ENCODE data around the gene KCNE4. TPM values are rescaled to one million over a fixed set of nuclear protein-coding genes. Genes with fewer than 3 reads are reported as not detected.
A peak's percentile ranks its signal among the peaks of the same experiment; 100 is the strongest.

KCNE4 gene
- total RNA-seq, 1 donor: 37.6 TPM

DNA sequence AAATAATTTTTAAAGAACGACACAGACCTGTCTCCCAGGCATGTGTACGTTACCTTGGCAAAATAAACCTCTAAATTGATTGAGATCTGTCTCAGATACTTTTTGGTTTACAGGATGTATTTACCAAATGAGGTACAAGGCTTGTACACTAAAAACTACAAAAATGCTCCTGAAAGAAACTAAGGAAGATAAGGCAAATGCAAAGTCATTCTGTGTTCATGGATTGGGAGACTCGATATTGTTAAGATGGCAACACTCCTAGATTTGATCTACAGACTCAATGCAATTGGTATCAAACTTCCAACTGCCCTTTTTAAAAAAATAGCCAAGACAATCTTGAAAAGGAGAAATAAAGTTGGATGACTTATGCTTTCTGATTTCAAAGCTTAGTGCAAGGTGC is 11.5 kb upstream of the KCNE4 start:
- Histone ChIP-seq H4K20me1 (ENCODE audit: insufficient read depth, low read length) (no peaks in the 10 kb centered on the region), H3K36me3 (ENCODE audit: insufficient read depth, low read length) (no peaks in the 10 kb centered on the region), H3K4me1 (ENCODE audit: insufficient read depth, low read length) (peaks cover 27% of the 10 kb centered on the region), H3K27ac (ENCODE audit: low read depth, low read length) (peak overlapping the region; percentile 86), H3K27me3 (ENCODE audit: insufficient read depth, low read length) (no peaks in the 10 kb centered on the region), H3K4me3 (ENCODE audit: insufficient read depth, low read length) (no peak overlapping the region), H3K9me3 (ENCODE audit: low read depth, low read length) (no peaks in the 10 kb centered on the region), H3K79me2 (ENCODE audit: insufficient read depth, low read length) (no peaks in the 10 kb centered on the region), H2AFZ (ENCODE audit: low read length) (peak overlapping the region; percentile 30), H3K4me2 (ENCODE audit: insufficient read depth, low read length) (no peak overlapping the region)
- no peak for DNase-seq (ENCODE audit: insufficient read length, low spot score, missing footprints)
- TF ChIP-seq, protein P1, sequence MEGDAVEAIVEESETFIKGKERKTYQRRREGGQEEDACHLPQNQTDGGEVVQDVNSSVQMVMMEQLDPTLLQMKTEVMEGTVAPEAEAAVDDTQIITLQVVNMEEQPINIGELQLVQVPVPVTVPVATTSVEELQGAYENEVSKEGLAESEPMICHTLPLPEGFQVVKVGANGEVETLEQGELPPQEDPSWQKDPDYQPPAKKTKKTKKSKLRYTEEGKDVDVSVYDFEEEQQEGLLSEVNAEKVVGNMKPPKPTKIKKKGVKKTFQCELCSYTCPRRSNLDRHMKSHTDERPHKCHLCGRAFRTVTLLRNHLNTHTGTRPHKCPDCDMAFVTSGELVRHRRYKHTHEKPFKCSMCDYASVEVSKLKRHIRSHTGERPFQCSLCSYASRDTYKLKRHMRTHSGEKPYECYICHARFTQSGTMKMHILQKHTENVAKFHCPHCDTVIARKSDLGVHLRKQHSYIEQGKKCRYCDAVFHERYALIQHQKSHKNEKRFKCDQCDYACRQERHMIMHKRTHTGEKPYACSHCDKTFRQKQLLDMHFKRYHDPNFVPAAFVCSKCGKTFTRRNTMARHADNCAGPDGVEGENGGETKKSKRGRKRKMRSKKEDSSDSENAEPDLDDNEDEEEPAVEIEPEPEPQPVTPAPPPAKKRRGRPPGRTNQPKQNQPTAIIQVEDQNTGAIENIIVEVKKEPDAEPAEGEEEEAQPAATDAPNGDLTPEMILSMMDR (IDR thresholded peaks at IDR 0.05; ENCODE audit: extremely low read depth, low read depth, low read length): no peak

GRCh38 chr2:223041527-223042109 is 10.4 kb upstream of the KCNE4 start:
- DNase-seq (ENCODE audit: insufficient read length, low spot score, missing footprints): peak; percentile 92
- Histone ChIP-seq H3K4me1 (ENCODE audit: insufficient read depth, low read length) (peaks cover 32% of the 10 kb centered on the region), H3K79me2 (ENCODE audit: insufficient read depth, low read length) (no peaks in the 10 kb centered on the region), H3K9me3 (ENCODE audit: low read depth, low read length) (no peaks in the 10 kb centered on the region), H3K27me3 (ENCODE audit: insufficient read depth, low read length) (no peaks in the 10 kb centered on the region), H2AFZ (ENCODE audit: low read length) (peak overlapping the region; percentile 42), H3K36me3 (ENCODE audit: insufficient read depth, low read length) (no peaks in the 10 kb centered on the region), H3K27ac (ENCODE audit: low read depth, low read length) (peak overlapping the region; percentile 86), H4K20me1 (ENCODE audit: insufficient read depth, low read length) (no peaks in the 10 kb centered on the region), H3K4me3 (ENCODE audit: insufficient read depth, low read length) (no peak overlapping the region), H3K4me2 (ENCODE audit: insufficient read depth, low read length) (peak overlapping the region; percentile 60)
- TF ChIP-seq, protein P1 (IDR thresholded peaks at IDR 0.05; ENCODE audit: extremely low read depth, low read depth, low read length): no peak

GRCh38 chr2:223042284-223042683 is 9.7 kb upstream of the KCNE4 start:
- TF ChIP-seq, protein P1 (IDR thresholded peaks at IDR 0.05; ENCODE audit: extremely low read depth, low read depth, low read length): no peak
- Histone ChIP-seq H3K9me3 (ENCODE audit: low read depth, low read length) (no peaks in the 10 kb centered on the region), H3K27me3 (ENCODE audit: insufficient read depth, low read length) (no peaks in the 10 kb centered on the region), H3K4me2 (ENCODE audit: insufficient read depth, low read length) (no peak overlapping the region), H3K79me2 (ENCODE audit: insufficient read depth, low read length) (no peaks in the 10 kb centered on the region), H3K36me3 (ENCODE audit: insufficient read depth, low read length) (no peaks in the 10 kb centered on the region), H4K20me1 (ENCODE audit: insufficient read depth, low read length) (no peaks in the 10 kb centered on the region), H2AFZ (ENCODE audit: low read length) (no peak overlapping the region), H3K4me3 (ENCODE audit: insufficient read depth, low read length) (no peak overlapping the region), H3K4me1 (ENCODE audit: insufficient read depth, low read length) (peaks cover 39% of the 10 kb centered on the region), H3K27ac (ENCODE audit: low read depth, low read length) (peak overlapping the region; percentile 38)
- no peak for DNase-seq (ENCODE audit: insufficient read length, low spot score, missing footprints)

DNA sequence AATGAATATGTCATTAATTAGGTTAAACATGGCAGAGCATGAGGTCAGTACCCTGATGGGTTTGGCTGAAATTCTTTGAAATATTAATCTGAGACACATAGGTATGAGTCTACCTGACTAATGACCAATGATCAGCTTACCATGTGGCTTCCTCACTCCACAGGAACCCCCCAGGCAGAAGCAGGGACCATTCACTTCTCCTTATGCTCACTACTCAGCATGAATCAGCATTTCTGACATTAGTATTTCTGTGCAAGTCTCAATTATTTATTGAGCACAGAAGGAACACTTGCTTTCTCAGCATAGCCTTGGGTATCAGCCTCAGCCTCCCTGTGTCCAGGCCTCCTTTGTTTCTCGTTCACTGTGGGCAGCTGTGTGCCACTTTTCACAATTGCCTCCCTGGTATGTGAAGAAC is 9.3 kb upstream of the KCNE4 start:
- H2AFZ ChIP-seq (ENCODE audit: low read length): peak overlapping the region; percentile 8
- peaks cover 43% of the 10 kb centered on the region for H3K4me1 ChIP-seq (ENCODE audit: insufficient read depth, low read length)
- no peaks in the 10 kb centered on the region for H3K36me3 ChIP-seq (ENCODE audit: insufficient read depth, low read length)
- TF ChIP-seq, protein P1 (IDR thresholded peaks at IDR 0.05; ENCODE audit: extremely low read depth, low read depth, low read length): no peak
- no peak overlapping the region for H3K4me3 ChIP-seq (ENCODE audit: insufficient read depth, low read length)
- H3K9me3 ChIP-seq (ENCODE audit: low read depth, low read length): no peaks in the 10 kb centered on the region
- H4K20me1 ChIP-seq (ENCODE audit: insufficient read depth, low read length): no peaks in the 10 kb centered on the region
- no peak for DNase-seq (ENCODE audit: insufficient read length, low spot score, missing footprints)
- no peaks in the 10 kb centered on the region for H3K27me3 ChIP-seq (ENCODE audit: insufficient read depth, low read length)
- peak overlapping the region; percentile 38 for H3K27ac ChIP-seq (ENCODE audit: low read depth, low read length)
- H3K79me2 ChIP-seq (ENCODE audit: insufficient read depth, low read length): no peaks in the 10 kb centered on the region
- H3K4me2 ChIP-seq (ENCODE audit: insufficient read depth, low read length): no peak overlapping the region

Measured in osteoblast (primary cell).